Neuronal stem cell (in vitro differentiated cells): ENCODE measurements around the gene C17orf113.

Experiments
- DNase-seq: peaks from one replicate; pipeline ENCODE4 v3.0.0-alpha.2; 2013; ENCODE audit warnings: low spot score
- H2AFZ ChIP-seq: one replicate; pipeline ENCODE4 v1.6.1; 2013; ENCODE audit warnings: mild to moderate bottlenecking, low read length, inconsistent platforms
- H2AK5ac ChIP-seq: 2 replicates; pipeline ENCODE4 v1.6.1; 2013; ENCODE audit warnings: low read depth, mild to moderate bottlenecking, inconsistent platforms, low read length, moderate library complexity, mixed read lengths
- H2BK120ac ChIP-seq: 2 replicates; pipeline ENCODE4 v1.6.1; 2013; ENCODE audit warnings: low read depth, mild to moderate bottlenecking, inconsistent platforms, low read length, moderate library complexity, mixed read lengths
- H2BK12ac ChIP-seq: one replicate; pipeline ENCODE4 v1.6.1; 2013; ENCODE audit warnings: low read length, inconsistent platforms
- H2BK15ac ChIP-seq: 2 replicates; pipeline ENCODE4 v1.6.1; 2013; ENCODE audit warnings: mild to moderate bottlenecking, low read length, inconsistent platforms, mixed read lengths
- H2BK5ac ChIP-seq: one replicate; pipeline ENCODE4 v1.6.1; 2013; ENCODE audit warnings: inconsistent platforms, mild to moderate bottlenecking, low read length, moderate library complexity
- H3K14ac ChIP-seq: one replicate; pipeline ENCODE4 v1.6.1; 2013; ENCODE audit warnings: low read length, inconsistent platforms
- H3K18ac ChIP-seq: 2 replicates; pipeline ENCODE4 v1.6.1; 2013; ENCODE audit warnings: low read length, inconsistent platforms
- H3K23ac ChIP-seq: 2 replicates; pipeline ENCODE4 v1.6.1; 2013; ENCODE audit warnings: low read depth, mild to moderate bottlenecking, mixed read lengths, low read length, inconsistent platforms; ENCODE audit not compliant: poor library complexity
- H3K27ac ChIP-seq: replicated peaks from 3 replicates; pipeline ENCODE4 v1.5.1; 2013; ENCODE audit warnings: low read length, inconsistent platforms
- H3K27me3 ChIP-seq, 3 experiments: 2 replicates each; pipeline ENCODE4 v1.6.1; 2013; ENCODE audit warnings: low read length in 3 of 3, mild to moderate bottlenecking in 2 of 3, inconsistent platforms in 1 of 3, low read depth in 1 of 3, mixed read lengths in 1 of 3, moderate library complexity in 1 of 3; ENCODE audit not compliant: control insufficient read depth in 3 of 3, insufficient read depth in 3 of 3
- H3K36me3 ChIP-seq, 2 donors: replicated peaks in 1 of 2; 2 replicates each; pipeline ENCODE4 v1.6.1; 2013; ENCODE audit warnings: low read length in 2 of 2; ENCODE audit not compliant: control insufficient read depth in 2 of 2, insufficient read depth in 2 of 2
- H3K4ac ChIP-seq: 2 replicates; pipeline ENCODE4 v1.6.1; 2013; ENCODE audit warnings: inconsistent platforms, mild to moderate bottlenecking, low read length, moderate library complexity
- H3K4me1 ChIP-seq, 2 donors: 1 replicate in 1 of 2; 2 replicates in 1 of 2; pipeline ENCODE4 v1.6.1; 2013; ENCODE audit warnings: low read length in 2 of 2, low read depth in 1 of 2; ENCODE audit not compliant: control insufficient read depth in 2 of 2, insufficient read depth in 1 of 2
- H3K4me2 ChIP-seq: one replicate; pipeline ENCODE4 v1.6.1; 2013; ENCODE audit warnings: mild to moderate bottlenecking, low read length, inconsistent platforms; ENCODE audit not compliant: insufficient read depth, poor library complexity, severe bottlenecking
- H3K4me3 ChIP-seq, 2 donors: 2 replicates each; pipeline ENCODE4 v1.5.1; 2013; ENCODE audit warnings: low read length in 2 of 2, mild to moderate bottlenecking in 2 of 2, inconsistent platforms in 1 of 2, moderate library complexity in 1 of 2
- H3K79me1 ChIP-seq: one replicate; pipeline ENCODE4 v1.6.1; 2013; ENCODE audit warnings: low read depth, mild to moderate bottlenecking, inconsistent platforms, low read length, moderate library complexity
- H3K9ac ChIP-seq: one replicate; pipeline ENCODE4 v1.6.1; 2013; ENCODE audit warnings: mild to moderate bottlenecking, low read depth, low read length, inconsistent platforms; ENCODE audit not compliant: poor library complexity
- H3K9me3 ChIP-seq, 2 donors: replicated peaks in 1 of 2; 2 replicates each; pipeline versions ENCODE3 to v1.6.1; 2013; ENCODE audit warnings: low read length in 2 of 2, mild to moderate bottlenecking in 2 of 2, inconsistent platforms in 1 of 2, low read depth in 1 of 2, mixed read lengths in 1 of 2, moderate library complexity in 1 of 2; ENCODE audit not compliant: control insufficient read depth in 2 of 2, insufficient read depth in 1 of 2
- H4K8ac ChIP-seq: one replicate; pipeline ENCODE4 v1.6.1; 2013; ENCODE audit warnings: low read depth, mild to moderate bottlenecking, inconsistent platforms, low read length, moderate library complexity
- H4K91ac ChIP-seq: one replicate; pipeline ENCODE4 v1.6.1; 2013; ENCODE audit warnings: low read length, low read depth, mild to moderate bottlenecking, inconsistent platforms; ENCODE audit not compliant: poor library complexity
- WGBS, 2 donors: extraction: QIAGEN DNeasy Blood & Tissue Kit; methylation state at CpG; one replicate each; pipeline ENCODE4 v1.1.7; 2013; ENCODE audit warnings: missing lambda C conversion rate in 2 of 2, mixed read lengths in 1 of 2; ENCODE audit not compliant: insufficient read length in 2 of 2, insufficient replicate concordance in 1 of 2; ENCODE audit errors: extremely low coverage in 2 of 2; 5-methylcytosine and 5-hydroxymethylcytosine counted together

C17orf113 gene

GRCh38 chr17:42001729-42002128 is 48.7 kb downstream of the C17orf113 start:
- H2AK5ac ChIP-seq: no peak overlapping the region
- no peak overlapping the region for H3K9ac ChIP-seq
- no peak overlapping the region for H3K18ac ChIP-seq
- H3K79me1 ChIP-seq: no peaks in the 10 kb centered on the region
- H2BK12ac ChIP-seq: no peak overlapping the region
- peaks cover 0 to 4% of the 10 kb centered on the region in 2 donors for H3K4me1 ChIP-seq
- peaks cover 26 to 77% of the 10 kb centered on the region in 2 donors for H3K36me3 ChIP-seq
- H3K14ac ChIP-seq: no peak overlapping the region
- H3K4ac ChIP-seq: no peak overlapping the region
- no peak overlapping the region for H3K4me3 ChIP-seq
- H2BK5ac ChIP-seq: no peak overlapping the region
- H4K8ac ChIP-seq: no peak overlapping the region
- no peaks in the 10 kb centered on the region for H3K9me3 ChIP-seq
- no CpG with 5 or more reads among the region's 2 CpGs for WGBS, 2 donors
- no peak overlapping the region for H2AFZ ChIP-seq
- no peak overlapping the region for H3K4me2 ChIP-seq
- no peak overlapping the region for H3K27ac ChIP-seq
- no peak overlapping the region for H2BK120ac ChIP-seq
- no peak overlapping the region for H2BK15ac ChIP-seq
- no peak overlapping the region for H4K91ac ChIP-seq
- no peak overlapping the region for H3K23ac ChIP-seq
- DNase-seq: no peak
- no peaks in the 10 kb centered on the region for H3K27me3 ChIP-seq

- WGBS, 2 donors: no CpG with 5 or more reads among the region's 3 CpGs
- Histone ChIP-seq H2BK12ac (no peak overlapping the region), H3K23ac (no peak overlapping the region), H3K18ac (no peak overlapping the region), H3K9me3 (no peaks in the 10 kb centered on the region), H3K9ac (no peak overlapping the region), H3K14ac (no peak overlapping the region), H3K4me1 (peaks cover 0 to 4% of the 10 kb centered on the region in 2 donors), H2BK120ac (no peak overlapping the region), H2AFZ (no peak overlapping the region), H3K36me3 (peaks cover 32 to 88% of the 10 kb centered on the region in 2 donors), H3K4me3 (no peak overlapping the region), H2AK5ac (no peak overlapping the region), H2BK5ac (no peak overlapping the region), H4K91ac (no peak overlapping the region), H3K79me1 (no peaks in the 10 kb centered on the region), H3K4ac (no peak overlapping the region), H2BK15ac (no peak overlapping the region), H4K8ac (no peak overlapping the region), H3K27ac (no peak overlapping the region), H3K4me2 (no peak overlapping the region), H3K27me3 (no peaks in the 10 kb centered on the region)
- DNase-seq: no peak
Measured at GRCh38 chr17:42000413-42001133, 49.8 kb downstream of the C17orf113 start.

GRCh38 chr17:41998497-41998896 is 51.9 kb downstream of the C17orf113 start:
- Histone ChIP-seq H3K9me3 (no peaks in the 10 kb centered on the region), H3K4ac (no peak overlapping the region), H2BK12ac (no peak overlapping the region), H3K23ac (no peak overlapping the region), H3K14ac (no peak overlapping the region), H3K27ac (no peak overlapping the region), H4K8ac (no peak overlapping the region), H3K9ac (no peak overlapping the region), H2BK15ac (no peak overlapping the region), H2BK5ac (no peak overlapping the region), H3K4me3 (no peak overlapping the region), H2AK5ac (no peak overlapping the region), H3K27me3 (no peaks in the 10 kb centered on the region), H3K4me1 (peaks cover 0 to 4% of the 10 kb centered on the region in 2 donors), H2BK120ac (no peak overlapping the region), H3K4me2 (no peak overlapping the region), H3K18ac (no peak overlapping the region), H2AFZ (no peak overlapping the region), H4K91ac (no peak overlapping the region), H3K36me3 (peaks cover 38 to 94% of the 10 kb centered on the region in 2 donors), H3K79me1 (no peaks in the 10 kb centered on the region)
- no CpG with 5 or more reads among the region's 2 CpGs for WGBS, 2 donors
- no peak for DNase-seq

- Histone ChIP-seq H3K36me3 (peaks cover 39 to 93% of the 10 kb centered on the region in 2 donors), H3K23ac (no peak overlapping the region), H2AFZ (no peak overlapping the region), H3K9me3 (no peaks in the 10 kb centered on the region), H3K27me3 (no peaks in the 10 kb centered on the region), H2BK12ac (no peak overlapping the region), H3K9ac (no peak overlapping the region), H3K4me1 (no peaks in the 10 kb centered on the region), H3K4me2 (no peak overlapping the region), H2BK120ac (no peak overlapping the region), H4K8ac (no peak overlapping the region), H2BK5ac (no peak overlapping the region), H2BK15ac (no peak overlapping the region), H4K91ac (no peak overlapping the region), H3K27ac (no peak overlapping the region), H3K14ac (no peak overlapping the region), H3K4ac (no peak overlapping the region), H3K4me3 (no peak overlapping the region), H3K18ac (no peak overlapping the region), H3K79me1 (peaks cover 3% of the 10 kb centered on the region), H2AK5ac (no peak overlapping the region)
- DNase-seq: no peak
- no CpG with 5 or more reads among the region's 2 CpGs for WGBS, 2 donors
Measured at GRCh38 chr17:41996855-41997164, 53.6 kb downstream of the C17orf113 start.
